NCI-H2196 treated with DMSO at 0.1 percent for 48 hours (cell line): ENCODE measurements around the gene COQ5.

Experiments
- DNase-seq: peaks from one replicate; lab custom pipeline; 2025; ENCODE audit not compliant: unreplicated experiment; lab: John Stamatoyannopoulos, UW

The COQ5 gene

GRCh38 chr12:120485961-120486881 lies 42.7 kb downstream of the COQ5 start:
- DNase-seq, result no peak

GRCh38 chr12:120483621-120484020 lies 45.3 kb downstream of the COQ5 start:
- no peak for DNase-seq

DNA sequence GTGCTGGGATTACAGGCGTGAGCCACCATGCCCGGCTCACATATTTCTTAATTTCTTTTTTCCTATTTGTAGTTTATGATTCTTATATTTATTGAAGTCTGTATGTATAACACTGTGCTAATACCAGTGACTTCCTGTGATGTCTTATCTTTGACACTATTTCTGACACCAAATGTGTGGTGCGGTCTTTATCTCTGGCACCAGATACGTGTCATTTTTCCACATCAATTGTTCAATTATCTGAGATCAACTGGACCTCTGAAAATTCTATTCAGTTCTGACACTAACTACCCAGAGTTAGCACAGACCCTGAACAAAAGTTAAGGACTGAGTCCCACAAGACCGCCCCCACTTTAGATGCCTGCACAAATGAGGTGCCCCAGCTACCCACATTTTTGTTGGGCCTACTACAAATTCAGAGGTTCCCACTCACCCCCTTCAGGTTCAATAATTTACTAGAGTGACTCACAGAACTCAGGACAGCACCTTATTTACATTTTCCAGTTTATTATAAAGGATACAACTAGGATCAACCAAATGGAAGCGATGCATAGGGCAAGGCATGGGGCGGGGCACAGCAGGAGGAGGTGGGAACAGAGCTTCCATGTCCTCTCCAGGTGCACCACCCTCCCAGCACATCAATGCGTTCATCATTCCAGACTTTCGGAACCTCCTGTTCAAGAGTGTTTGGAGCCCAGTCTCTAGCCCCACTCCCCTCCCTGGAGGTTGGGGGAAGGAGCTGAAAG lies 47.8 kb downstream of the COQ5 start:
- DNase-seq, result no peak

- DNase-seq, result no peak
These were observed 48.7 kb downstream of the COQ5 start for GRCh38 chr12:120480211-120480610.

- no peak for DNase-seq
These were observed 49.5 kb downstream of the COQ5 start for GRCh38 chr12:120479458-120479857.

GRCh38 chr12:120475643-120476042 lies 53.3 kb downstream of the COQ5 start:
- no peak for DNase-seq

GRCh38 chr12:120474616-120474960 lies 54.4 kb downstream of the COQ5 start:
- peak; percentile 23 for DNase-seq

DNA sequence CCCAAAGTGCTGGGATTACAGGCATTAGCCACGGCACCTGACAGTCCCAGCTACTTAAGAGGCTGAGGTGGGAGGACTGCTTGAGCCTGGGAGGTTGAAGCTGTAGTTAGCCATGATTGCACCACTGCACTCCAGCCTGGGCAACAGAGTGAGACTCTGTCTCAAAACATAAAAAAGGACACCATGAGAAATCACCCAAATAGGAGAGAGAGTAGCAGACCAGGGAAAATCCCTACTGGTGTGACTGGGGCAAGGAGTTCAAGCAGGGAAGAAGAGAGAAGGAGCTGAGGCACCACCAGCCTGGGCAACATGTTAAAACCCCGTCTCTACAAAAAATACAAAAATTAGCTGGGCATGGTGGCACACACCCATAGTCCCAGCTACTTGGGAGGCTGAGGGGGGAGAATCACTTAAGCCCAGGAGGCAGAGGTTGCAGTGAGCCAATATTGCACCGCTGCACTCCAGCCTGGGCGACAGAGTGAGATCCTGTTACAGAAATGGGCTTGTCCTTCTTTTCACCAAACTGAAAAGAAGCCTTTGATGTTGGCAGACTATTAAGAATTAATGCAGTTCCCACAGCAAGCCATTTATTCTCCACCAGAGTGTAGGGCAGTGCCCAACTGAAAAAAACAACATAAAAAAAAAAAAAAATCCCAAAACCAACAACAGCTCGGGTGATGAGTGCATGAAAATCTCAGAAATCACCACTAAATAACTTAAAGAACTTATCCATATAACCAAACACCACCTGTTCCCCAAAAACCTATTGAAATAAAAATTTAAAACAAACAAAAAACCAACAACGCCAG lies 54.9 kb downstream of the COQ5 start:
- DNase-seq, result no peak

DNA sequence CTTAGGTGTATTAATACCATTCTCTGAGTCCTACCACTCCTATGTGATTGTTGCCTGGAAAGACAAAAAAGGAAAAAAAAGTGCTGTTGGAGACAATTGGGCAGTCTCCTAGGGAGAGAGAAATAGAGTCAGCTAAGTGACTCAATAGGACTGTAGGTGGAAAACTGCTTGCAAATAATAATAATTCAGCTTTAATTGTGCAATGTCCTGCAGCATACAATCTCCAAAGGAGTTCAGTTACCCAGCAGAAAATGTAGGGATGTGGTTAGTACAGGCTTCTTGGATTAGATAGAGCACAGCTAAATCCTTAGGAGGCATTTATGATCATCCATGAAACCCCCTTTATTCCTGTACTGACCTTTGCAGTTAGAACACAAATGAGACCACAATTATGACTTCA lies 56.4 kb downstream of the COQ5 start:
- no peak for DNase-seq

- no peak for DNase-seq
These were observed 58.7 kb downstream of the COQ5 start for GRCh38 chr12:120470150-120470784.

GRCh38 chr12:120469450-120470149 lies 59.4 kb downstream of the COQ5 start, which contains the start of gene SRSF9:
TSS of gene SRSF9 (minus strand) at chr12:120469748. CDS start at chr12:120469609, 139 bp downstream.
- peak; percentile 84 for DNase-seq

GRCh38 chr12:120468821-120469449 lies 60.0 kb downstream of the COQ5 start:
- DNase-seq, result no peak

GRCh38 chr12:120468325-120468820 lies 60.6 kb downstream of the COQ5 start:
- no peak for DNase-seq

DNA sequence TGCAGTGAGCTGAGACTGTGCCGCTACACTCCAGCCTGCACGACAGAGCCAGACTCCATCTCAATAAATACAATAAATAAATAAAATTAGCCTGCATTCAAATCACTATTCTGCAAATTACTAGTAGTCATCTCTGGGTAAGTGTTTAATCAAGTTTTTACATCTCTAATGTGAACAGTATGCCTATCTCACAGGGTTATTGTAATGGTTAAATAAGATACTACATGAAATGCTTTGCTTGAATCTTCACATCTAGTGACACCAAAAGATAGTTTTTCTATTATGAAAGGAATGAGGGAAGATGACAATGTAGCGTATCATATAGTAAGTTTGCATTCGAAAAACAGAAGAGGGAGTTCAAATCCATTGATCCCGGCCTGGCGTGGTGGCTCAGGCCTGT lies 61.5 kb downstream of the COQ5 start:
- DNase-seq, result no peak

DNA sequence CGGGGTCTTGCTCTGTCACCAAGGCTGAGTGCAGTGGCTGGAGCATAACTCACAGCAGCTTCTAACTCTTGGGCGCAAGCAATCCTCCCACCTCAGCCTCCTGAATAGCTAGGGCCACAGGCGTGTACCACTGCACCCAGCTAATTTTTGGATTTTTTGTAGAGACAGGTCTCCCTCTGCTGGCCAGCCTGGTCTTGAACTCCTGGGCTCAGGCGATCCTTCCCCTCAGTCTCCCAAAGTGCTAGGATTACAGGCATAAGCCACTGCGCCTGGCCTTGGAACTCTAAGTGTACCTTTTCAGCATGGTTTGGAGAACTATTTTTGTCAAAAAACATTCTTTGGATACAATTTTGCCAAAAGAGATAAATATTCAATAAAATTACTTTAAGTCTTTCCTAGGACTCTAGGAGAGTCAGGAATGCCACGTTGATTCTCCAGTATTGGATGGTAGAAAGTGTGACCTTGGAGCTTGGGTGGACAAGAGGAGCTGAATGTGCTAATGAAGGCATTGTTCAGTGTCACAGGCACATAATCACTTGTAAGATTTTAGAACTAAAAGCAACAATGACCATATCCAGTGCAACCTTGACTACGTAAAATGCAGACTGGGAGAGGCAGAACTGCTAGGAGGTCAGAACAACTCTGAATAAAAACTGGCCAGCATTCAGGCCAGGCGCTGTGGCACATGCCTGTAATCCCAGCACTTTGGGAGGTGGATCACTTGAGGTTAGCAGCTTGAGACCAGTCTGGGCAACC lies 62.2 kb downstream of the COQ5 start:
- DNase-seq, result peak; percentile 23

DNA sequence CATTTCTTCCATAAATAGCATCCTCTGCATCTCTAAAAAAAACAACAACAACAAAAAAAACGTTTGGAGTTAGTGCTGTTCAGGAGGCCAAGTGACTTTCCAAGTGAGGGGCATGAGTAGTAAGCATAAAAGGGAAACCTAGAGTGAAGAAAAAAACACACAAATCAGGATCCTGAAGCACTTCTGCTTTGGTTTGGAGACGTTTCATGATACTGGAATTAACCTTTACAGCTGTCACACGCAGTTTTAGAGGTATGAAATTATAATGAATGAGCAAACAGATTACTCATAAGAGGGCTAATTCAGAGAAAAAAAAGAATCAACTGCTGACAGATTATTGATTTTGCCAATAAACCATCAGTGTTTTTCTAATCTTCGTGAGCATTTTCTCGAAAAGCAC lies 63.2 kb downstream of the COQ5 start:
- no peak for DNase-seq

- DNase-seq, result no peak
These were observed 65.2 kb downstream of the COQ5 start for GRCh38 chr12:120463712-120464111.

GRCh38 chr12:120462099-120462640 lies 66.8 kb downstream of the COQ5 start:
- DNase-seq, result no peak

- no peak for DNase-seq
These were observed 68.8 kb downstream of the COQ5 start for GRCh38 chr12:120460157-120460556.
